Measurements from ENCODE around the gene ANP32A.
"Not testable (repeated sequence)": the region's sequence is repeated elsewhere in the genome, so short reads cannot be mapped to it uniquely, and the experiment has no call there.

DNA sequence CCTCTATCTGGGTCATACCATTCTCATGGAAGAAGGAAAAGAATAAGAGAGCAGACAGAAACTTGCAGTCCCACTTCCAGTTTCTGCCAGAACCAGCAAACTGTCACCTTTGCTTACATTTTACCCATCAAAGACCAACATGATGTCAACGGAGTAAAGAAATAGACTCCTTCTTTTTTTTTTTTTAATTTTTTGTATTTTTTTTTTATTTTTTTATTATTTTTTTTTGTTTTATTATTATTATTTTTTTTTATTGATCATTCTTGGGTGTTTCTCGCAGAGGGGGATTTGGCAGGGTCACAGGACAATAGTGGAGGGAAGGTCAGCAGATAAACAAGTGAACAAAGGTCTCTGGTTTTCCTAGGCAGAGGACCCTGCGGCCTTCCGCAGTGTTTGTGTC lies 38.0 kb upstream of the ANP32A start:
- TF ChIP-seq, protein P1, sequence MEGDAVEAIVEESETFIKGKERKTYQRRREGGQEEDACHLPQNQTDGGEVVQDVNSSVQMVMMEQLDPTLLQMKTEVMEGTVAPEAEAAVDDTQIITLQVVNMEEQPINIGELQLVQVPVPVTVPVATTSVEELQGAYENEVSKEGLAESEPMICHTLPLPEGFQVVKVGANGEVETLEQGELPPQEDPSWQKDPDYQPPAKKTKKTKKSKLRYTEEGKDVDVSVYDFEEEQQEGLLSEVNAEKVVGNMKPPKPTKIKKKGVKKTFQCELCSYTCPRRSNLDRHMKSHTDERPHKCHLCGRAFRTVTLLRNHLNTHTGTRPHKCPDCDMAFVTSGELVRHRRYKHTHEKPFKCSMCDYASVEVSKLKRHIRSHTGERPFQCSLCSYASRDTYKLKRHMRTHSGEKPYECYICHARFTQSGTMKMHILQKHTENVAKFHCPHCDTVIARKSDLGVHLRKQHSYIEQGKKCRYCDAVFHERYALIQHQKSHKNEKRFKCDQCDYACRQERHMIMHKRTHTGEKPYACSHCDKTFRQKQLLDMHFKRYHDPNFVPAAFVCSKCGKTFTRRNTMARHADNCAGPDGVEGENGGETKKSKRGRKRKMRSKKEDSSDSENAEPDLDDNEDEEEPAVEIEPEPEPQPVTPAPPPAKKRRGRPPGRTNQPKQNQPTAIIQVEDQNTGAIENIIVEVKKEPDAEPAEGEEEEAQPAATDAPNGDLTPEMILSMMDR (IDR thresholded peaks at IDR 0.05) = not testable (repeated sequence)
- TF ChIP-seq POLR2A (IDR thresholded peaks at IDR 0.05) = not testable (repeated sequence)
